GM18517 (cell line): Measurements from ENCODE around the gene EIF4E1B.

ENCODE experiments used
- ATAC-seq: cut with Tn5 transposase; IDR thresholded peaks from one replicate; pipeline ENCODE4 v1.9.1; 2021; ENCODE audit warnings: mild to moderate bottlenecking, moderate library complexity; ENCODE audit not compliant: unreplicated experiment

Gene EIF4E1B

GRCh38 chr5:176680226-176680563, 49.7 kb downstream of the EIF4E1B start:
- ATAC-seq: no peak

DNA sequence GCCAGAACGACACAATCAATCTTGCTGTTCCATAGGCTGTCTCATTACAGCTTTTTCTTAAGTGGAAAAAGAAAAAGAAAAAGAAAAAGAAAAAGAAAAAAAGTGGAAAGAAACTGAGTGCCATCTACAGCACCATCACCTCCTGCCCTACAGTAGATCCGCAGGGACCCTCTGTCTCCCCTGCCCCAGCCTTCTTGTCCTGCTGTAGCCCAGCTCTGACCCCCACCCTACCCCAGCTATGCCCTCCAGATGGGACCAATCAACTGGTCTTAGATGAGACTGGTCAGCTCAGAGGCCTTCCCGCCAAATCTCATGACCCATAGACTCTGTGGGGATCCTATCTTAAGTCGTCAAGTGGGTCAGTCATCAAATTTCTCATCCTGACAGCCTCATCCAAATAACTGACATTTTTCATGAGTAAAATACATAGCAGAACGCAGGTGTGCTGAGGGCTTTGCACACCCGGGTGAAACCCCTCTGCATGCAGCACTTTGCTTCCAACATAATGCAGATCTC, 51.6 kb downstream of the EIF4E1B start:
- no peak for ATAC-seq

GRCh38 chr5:176685010-176685409, 54.5 kb downstream of the EIF4E1B start:
- ATAC-seq: no peak

DNA sequence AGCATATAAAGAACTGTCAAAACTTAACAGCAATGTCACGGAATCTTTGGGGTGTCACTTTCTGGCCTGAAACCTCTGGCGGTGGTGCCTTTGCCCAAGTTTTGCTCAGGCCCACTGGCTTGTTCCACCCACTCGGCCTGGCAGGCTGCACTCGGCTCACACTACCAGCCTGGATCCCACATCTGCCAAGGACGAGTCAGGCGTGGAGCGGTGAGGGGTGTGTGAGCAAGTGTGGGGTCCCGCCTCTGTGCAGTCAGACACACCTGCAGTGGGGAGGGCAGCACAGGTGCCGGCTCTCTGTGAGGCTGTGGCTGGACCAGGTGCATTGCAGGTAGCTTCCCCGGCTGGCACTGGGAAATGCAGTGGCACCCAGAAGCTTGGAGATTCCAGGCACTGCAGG, 56.8 kb downstream of the EIF4E1B start:
- no peak for ATAC-seq

GRCh38 chr5:176687881-176688280, 57.4 kb downstream of the EIF4E1B start:
- ATAC-seq: no peak

- ATAC-seq: no peak
These were observed 60.4 kb downstream of the EIF4E1B start for GRCh38 chr5:176690911-176691310.

DNA sequence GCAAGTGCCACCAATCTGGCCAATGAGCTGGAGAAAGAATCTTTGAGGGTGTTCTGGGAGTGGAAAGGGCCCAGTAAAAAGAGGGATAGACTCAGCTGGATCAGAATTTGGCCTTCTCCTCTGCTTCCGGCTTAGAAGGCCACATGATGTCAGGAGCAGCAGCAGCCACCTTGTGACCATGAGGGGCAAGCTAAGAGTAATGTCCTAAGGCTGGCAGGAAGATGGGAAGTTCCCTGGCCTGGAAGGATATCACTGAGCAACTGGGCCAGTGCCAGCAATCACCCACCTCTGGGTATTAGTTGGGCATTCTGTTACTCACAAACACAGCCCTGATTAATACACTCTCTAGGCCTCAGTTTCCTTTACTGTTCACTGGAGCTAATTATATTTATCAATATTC, 61.0 kb downstream of the EIF4E1B start:
- no peak for ATAC-seq

- no peak for ATAC-seq
These were observed 61.9 kb downstream of the EIF4E1B start for GRCh38 chr5:176692326-176692725.

- no peak for ATAC-seq
These were observed 62.5 kb downstream of the EIF4E1B start for GRCh38 chr5:176692839-176693476.

GRCh38 chr5:176693477-176693851, 63.0 kb downstream of the EIF4E1B start:
- ATAC-seq: no peak

- no peak for ATAC-seq
These were observed 63.7 kb downstream of the EIF4E1B start for GRCh38 chr5:176694146-176694545.

- ATAC-seq: no peak
These were observed 64.2 kb downstream of the EIF4E1B start for GRCh38 chr5:176694631-176695030.

DNA sequence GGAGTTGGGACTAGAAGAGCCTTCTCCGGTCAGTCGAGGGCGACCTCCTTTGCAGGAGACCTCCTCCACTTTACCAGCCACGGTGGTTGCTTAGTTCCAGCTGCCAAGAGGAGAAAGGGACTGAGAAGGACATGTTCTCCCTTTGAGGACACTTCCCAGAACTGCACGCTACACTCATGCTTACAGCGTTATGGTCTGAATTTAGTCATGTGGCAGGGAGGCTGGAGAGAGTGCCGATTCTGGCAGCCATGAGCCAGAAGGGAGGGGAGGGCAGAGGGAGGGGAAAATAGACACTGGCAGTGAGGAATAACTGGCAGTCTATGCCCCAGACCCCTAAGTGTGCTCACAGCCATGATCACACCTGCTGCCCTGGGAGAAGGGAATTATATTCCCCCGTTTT, 64.6 kb downstream of the EIF4E1B start:
- ATAC-seq: no peak
